HepG2 (cell line): ENCODE data around the gene TMEM134. TPM values are rescaled to one million over a fixed set of nuclear protein-coding genes. Genes with fewer than 3 reads are reported as not detected.

Experiments
- ARNT2 ChIP-seq: sonication (generic); formaldehyde crosslinking; IDR thresholded peaks from 2 replicates; pipeline ENCODE4 v1.8.0; 2022; ENCODE audit warnings: mild to moderate bottlenecking, low read depth, missing genetic modification reagents, moderate library complexity
- HOXA7 ChIP-seq: sonication (generic); formaldehyde crosslinking; IDR thresholded peaks from 2 replicates; pipeline ENCODE4 v1.8.1; 2022; ENCODE audit warnings: mild to moderate bottlenecking, missing genetic modification reagents, moderate library complexity
- JUN ChIP-seq: sonication (generic); formaldehyde crosslinking; IDR thresholded peaks from 2 replicates; pipeline ENCODE4 v1.4.0; 2020; ENCODE audit warnings: mild to moderate bottlenecking, missing genetic modification reagents
- PHF8 ChIP-seq: sonication (generic); formaldehyde crosslinking; IDR thresholded peaks from 2 replicates; pipeline ENCODE4 v1.5.0; 2020; ENCODE audit warnings: missing genetic modification reagents
- RFX5 ChIP-seq: IDR thresholded peaks from 2 replicates; pipeline ENCODE4 v1.6.1; 2011; ENCODE audit warnings: low read depth, low read length, improper control_type of control experiment
- SNRNP70 ChIP-seq: fragments of 200-400 bp; formaldehyde crosslinking; IDR thresholded peaks from 2 replicates; pipeline ENCODE4 v1.6.1; 2017; ENCODE audit warnings: mild to moderate bottlenecking, low read depth, low read length, moderate library complexity
- TAF1 ChIP-seq: sonication (generic); formaldehyde crosslinking; IDR thresholded peaks from 2 replicates; pipeline ENCODE4 v1.4.0; 2020; ENCODE audit warnings: missing genetic modification reagents
- ZKSCAN5 ChIP-seq: sonication (generic); formaldehyde crosslinking; IDR thresholded peaks from 2 replicates; pipeline ENCODE4 v1.5.1; 2020; ENCODE audit warnings: mild to moderate bottlenecking, missing genetic modification reagents
- ZNF296 ChIP-seq: sonication (generic); formaldehyde crosslinking; conservative IDR thresholded peaks from 2 replicates; pipeline ENCODE4 v1.5.0; 2020; ENCODE audit warnings: mild to moderate bottlenecking, missing genetic modification reagents
- ZNF552 ChIP-seq: sonication (generic); formaldehyde crosslinking; IDR thresholded peaks from 2 replicates; pipeline ENCODE4 v1.9.0; 2022; ENCODE audit warnings: missing genetic modification reagents, mild to moderate bottlenecking, borderline replicate concordance
- ZNF616 ChIP-seq: sonication (generic); formaldehyde crosslinking; IDR thresholded peaks from 2 replicates; pipeline ENCODE4 v1.5.0; 2020; ENCODE audit warnings: low read depth, mild to moderate bottlenecking, missing genetic modification reagents
- ZNF670 ChIP-seq: sonication (generic); formaldehyde crosslinking; IDR thresholded peaks from 2 replicates; pipeline ENCODE4 v1.8.0; 2022; ENCODE audit warnings: mild to moderate bottlenecking, missing genetic modification reagents, borderline replicate concordance
- ZNF672 ChIP-seq: sonication (generic); formaldehyde crosslinking; IDR thresholded peaks from 2 replicates; pipeline ENCODE4 v1.8.1; 2022; ENCODE audit warnings: missing genetic modification reagents
- ZNF7 ChIP-seq: IDR thresholded peaks from 2 replicates; pipeline ENCODE4 v1.6.1; 2016; ENCODE audit warnings: missing biosample characterization, missing genetic modification reagents
- polyA plus RNA-seq, 8 experiments: library from polyadenylated mRNA; depleted of rRNA in 3 of 8; stranded (reverse) in 7 of 8; unstranded in 1 of 8; fragments of >200 nt; fragmentation: Illumina TruSeq in 4 of 8; extraction: Trizol in 4 of 8; gene quantifications; 2 replicates each; pipeline versions ENCODE4 v1.2.1 to v1.2.3, GENCODE V29; 2011 to 2016; ENCODE audit warnings: low read depth in 4 of 8, missing spikeins in 1 of 8, mixed read lengths in 1 of 8; ENCODE audit not compliant: insufficient read depth in 1 of 8
- total RNA-seq, 5 experiments: library from RNA; depleted of rRNA; stranded (reverse); fragments of >200 nt; fragmentation: Illumina TruSeq; extraction: Trizol; gene quantifications; 2 replicates each; pipeline ENCODE4 v1.2.3, GENCODE V29; 2016; ENCODE audit warnings: low read depth in 1 of 5
- TF ChIP-seq, protein P1 (sequence below): sonication (generic); formaldehyde crosslinking; IDR thresholded peaks from 2 replicates; pipeline ENCODE4 v1.9.0; 2021; ENCODE audit warnings: missing genetic modification reagents, borderline replicate concordance
- TF ChIP-seq, protein P2 (sequence below): sonication (generic); formaldehyde crosslinking; IDR thresholded peaks from 2 replicates; pipeline ENCODE4 v1.8.1; 2022; ENCODE audit warnings: low read depth, mild to moderate bottlenecking, missing genetic modification reagents
- TF ChIP-seq, protein P3 (sequence below): sonication (generic); formaldehyde crosslinking; IDR thresholded peaks from 2 replicates; pipeline ENCODE4 v1.8.0; 2023; ENCODE audit warnings: mild to moderate bottlenecking, missing genetic modification reagents
- TF ChIP-seq, protein P4 (sequence below): sonication (generic); formaldehyde crosslinking; IDR thresholded peaks from 2 replicates; pipeline ENCODE4 v1.4.0; 2020; ENCODE audit warnings: missing genetic modification reagents, borderline replicate concordance
- TF ChIP-seq, protein P5 (sequence below): sonication (generic); formaldehyde crosslinking; IDR thresholded peaks from 2 replicates; pipeline ENCODE4 v1.5.0; 2020; ENCODE audit warnings: missing genetic modification reagents

Gene TMEM134
- total and polyA plus RNA-seq, 2 of the 13 experiments (the other 11 are each of a cell fraction or from before 2014, with no cell fraction given), result 6.9 to 26.9 TPM

DNA sequence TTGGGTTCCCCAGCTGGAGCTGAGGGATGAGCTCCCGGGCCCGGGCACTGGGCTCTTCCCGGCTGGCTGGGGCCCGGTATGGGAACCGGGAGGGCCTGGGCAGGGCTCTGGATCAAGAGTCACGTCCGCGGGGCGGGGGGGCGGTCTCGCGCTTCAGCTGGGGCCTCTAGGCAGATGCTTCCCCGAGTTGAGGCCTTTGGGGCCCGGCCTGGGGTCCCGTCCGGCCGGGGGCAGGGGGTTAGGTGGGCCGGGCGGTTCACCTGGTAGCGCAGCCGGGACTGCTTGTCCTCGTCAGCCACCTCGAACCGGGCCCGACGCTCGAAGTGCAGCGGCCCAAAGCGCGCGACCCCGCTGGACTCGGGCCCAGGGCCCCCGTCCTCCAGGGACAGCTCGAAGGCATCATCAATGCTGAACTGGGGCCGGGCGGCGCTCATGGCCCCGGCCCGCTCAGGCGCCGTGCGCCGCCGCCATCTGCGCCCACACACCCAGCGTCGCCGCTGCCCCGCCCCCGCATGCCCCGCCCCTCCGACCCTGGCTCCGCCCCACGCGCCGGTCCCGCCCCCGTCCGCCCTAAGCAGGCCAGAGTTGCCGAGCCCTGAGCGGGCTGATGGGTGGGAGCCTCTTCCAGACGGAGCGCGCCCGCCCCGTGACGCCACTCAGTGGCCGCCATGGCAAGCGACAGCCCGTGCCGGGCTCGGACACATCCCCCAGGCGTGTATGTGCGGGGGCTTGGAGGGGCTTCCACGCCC is at the start of gene TMEM134 (continued):
- TF ChIP-seq, protein P1, sequence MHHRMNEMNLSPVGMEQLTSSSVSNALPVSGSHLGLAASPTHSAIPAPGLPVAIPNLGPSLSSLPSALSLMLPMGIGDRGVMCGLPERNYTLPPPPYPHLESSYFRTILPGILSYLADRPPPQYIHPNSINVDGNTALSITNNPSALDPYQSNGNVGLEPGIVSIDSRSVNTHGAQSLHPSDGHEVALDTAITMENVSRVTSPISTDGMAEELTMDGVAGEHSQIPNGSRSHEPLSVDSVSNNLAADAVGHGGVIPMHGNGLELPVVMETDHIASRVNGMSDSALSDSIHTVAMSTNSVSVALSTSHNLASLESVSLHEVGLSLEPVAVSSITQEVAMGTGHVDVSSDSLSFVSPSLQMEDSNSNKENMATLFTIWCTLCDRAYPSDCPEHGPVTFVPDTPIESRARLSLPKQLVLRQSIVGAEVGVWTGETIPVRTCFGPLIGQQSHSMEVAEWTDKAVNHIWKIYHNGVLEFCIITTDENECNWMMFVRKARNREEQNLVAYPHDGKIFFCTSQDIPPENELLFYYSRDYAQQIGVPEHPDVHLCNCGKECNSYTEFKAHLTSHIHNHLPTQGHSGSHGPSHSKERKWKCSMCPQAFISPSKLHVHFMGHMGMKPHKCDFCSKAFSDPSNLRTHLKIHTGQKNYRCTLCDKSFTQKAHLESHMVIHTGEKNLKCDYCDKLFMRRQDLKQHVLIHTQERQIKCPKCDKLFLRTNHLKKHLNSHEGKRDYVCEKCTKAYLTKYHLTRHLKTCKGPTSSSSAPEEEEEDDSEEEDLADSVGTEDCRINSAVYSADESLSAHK (CRISPR knock-in tag), result no peak
- TF ChIP-seq ZNF7 (no peak), TAF1 (CRISPR knock-in tag) (peak; percentile 81), ZNF672 (CRISPR knock-in tag) (no peak), HOXA7 (CRISPR knock-in tag) (no peak), RFX5 (no peak), ZNF296 (CRISPR knock-in tag) (no peak), ZNF670 (CRISPR knock-in tag) (peak; percentile 55; the same call in 1 of the 2 replicates), ZKSCAN5 (CRISPR knock-in tag) (no peak), JUN (CRISPR knock-in tag) (peak; percentile 53; the same call in 1 of the 2 replicates), ZNF552 (no peak), ZNF616 (CRISPR knock-in tag) (peak; percentile 62), ARNT2 (CRISPR knock-in tag) (no peak; the same call in 1 of the 2 replicates), PHF8 (CRISPR knock-in tag) (peak; percentile 77), SNRNP70 (no peak)
- TF ChIP-seq, protein P2, sequence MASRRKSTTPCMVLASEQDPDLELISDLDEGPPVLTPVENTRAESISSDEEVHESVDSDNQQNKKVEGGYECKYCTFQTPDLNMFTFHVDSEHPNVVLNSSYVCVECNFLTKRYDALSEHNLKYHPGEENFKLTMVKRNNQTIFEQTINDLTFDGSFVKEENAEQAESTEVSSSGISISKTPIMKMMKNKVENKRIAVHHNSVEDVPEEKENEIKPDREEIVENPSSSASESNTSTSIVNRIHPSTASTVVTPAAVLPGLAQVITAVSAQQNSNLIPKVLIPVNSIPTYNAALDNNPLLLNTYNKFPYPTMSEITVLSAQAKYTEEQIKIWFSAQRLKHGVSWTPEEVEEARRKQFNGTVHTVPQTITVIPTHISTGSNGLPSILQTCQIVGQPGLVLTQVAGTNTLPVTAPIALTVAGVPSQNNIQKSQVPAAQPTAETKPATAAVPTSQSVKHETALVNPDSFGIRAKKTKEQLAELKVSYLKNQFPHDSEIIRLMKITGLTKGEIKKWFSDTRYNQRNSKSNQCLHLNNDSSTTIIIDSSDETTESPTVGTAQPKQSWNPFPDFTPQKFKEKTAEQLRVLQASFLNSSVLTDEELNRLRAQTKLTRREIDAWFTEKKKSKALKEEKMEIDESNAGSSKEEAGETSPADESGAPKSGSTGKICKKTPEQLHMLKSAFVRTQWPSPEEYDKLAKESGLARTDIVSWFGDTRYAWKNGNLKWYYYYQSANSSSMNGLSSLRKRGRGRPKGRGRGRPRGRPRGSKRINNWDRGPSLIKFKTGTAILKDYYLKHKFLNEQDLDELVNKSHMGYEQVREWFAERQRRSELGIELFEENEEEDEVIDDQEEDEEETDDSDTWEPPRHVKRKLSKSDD (CRISPR knock-in tag), result peak; percentile 88; the same call in 1 of the 2 replicates
- TF ChIP-seq, protein P3, sequence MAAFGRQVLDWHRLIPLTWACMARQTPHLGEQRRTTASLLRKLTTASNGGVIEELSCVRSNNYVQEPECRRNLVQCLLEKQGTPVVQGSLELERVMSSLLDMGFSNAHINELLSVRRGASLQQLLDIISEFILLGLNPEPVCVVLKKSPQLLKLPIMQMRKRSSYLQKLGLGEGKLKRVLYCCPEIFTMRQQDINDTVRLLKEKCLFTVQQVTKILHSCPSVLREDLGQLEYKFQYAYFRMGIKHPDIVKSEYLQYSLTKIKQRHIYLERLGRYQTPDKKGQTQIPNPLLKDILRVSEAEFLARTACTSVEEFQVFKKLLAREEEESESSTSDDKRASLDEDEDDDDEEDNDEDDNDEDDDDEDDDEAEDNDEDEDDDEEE (CRISPR knock-in tag), result no peak
- TF ChIP-seq, protein P4, sequence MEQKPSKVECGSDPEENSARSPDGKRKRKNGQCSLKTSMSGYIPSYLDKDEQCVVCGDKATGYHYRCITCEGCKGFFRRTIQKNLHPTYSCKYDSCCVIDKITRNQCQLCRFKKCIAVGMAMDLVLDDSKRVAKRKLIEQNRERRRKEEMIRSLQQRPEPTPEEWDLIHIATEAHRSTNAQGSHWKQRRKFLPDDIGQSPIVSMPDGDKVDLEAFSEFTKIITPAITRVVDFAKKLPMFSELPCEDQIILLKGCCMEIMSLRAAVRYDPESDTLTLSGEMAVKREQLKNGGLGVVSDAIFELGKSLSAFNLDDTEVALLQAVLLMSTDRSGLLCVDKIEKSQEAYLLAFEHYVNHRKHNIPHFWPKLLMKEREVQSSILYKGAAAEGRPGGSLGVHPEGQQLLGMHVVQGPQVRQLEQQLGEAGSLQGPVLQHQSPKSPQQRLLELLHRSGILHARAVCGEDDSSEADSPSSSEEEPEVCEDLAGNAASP (CRISPR knock-in tag), result no peak; the same call in 1 of the 2 replicates
- TF ChIP-seq, protein P5, sequence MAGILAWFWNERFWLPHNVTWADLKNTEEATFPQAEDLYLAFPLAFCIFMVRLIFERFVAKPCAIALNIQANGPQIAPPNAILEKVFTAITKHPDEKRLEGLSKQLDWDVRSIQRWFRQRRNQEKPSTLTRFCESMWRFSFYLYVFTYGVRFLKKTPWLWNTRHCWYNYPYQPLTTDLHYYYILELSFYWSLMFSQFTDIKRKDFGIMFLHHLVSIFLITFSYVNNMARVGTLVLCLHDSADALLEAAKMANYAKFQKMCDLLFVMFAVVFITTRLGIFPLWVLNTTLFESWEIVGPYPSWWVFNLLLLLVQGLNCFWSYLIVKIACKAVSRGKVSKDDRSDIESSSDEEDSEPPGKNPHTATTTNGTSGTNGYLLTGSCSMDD (CRISPR knock-in tag), result no peak
